ENCODE results near the gene FARP1.
"Not testable (repeated sequence)": the region's sequence is repeated elsewhere in the genome, so short reads cannot be mapped to it uniquely, and the experiment has no call there.

FARP1 gene

DNA sequence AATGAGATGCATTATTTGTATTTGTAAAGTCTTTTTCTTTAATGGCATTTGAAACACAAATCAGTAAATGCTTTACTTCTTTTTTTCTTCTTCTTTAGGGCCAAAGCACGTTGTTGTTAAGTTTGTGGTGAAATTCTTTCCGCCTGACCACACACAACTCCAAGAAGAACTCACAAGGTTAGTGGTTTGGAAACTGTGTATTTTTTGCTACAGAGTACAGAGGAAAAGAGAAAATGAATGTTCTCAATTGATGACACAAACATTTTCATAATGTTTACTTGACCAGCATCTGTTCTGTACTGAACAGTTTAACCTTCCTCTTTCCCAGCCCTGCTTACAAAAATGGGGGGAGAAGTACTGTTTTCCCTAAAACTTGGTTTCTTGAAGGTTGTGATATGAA lies 225.1 kb downstream of the FARP1 start:
- no peak for DNase-seq

DNA sequence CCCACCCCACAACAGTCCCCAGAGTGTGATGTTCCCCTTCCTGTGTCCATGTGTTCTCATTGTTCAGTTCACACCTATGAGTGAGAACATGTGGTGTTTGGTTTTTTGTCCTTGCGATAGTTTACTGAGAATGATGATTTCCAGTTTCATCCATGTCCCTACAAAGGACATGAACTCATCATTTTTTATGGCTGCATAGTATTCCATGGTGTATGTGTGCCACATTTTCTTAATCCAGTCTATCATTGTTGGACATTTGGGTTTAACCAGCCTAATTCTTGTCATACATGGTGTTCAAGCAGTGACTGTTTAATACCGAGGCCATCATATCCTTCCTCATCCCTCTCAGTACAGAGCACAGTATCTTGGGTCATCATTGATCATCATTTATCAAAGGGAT lies 226.6 kb downstream of the FARP1 start:
- DNase-seq, result not testable (repeated sequence)

DNA sequence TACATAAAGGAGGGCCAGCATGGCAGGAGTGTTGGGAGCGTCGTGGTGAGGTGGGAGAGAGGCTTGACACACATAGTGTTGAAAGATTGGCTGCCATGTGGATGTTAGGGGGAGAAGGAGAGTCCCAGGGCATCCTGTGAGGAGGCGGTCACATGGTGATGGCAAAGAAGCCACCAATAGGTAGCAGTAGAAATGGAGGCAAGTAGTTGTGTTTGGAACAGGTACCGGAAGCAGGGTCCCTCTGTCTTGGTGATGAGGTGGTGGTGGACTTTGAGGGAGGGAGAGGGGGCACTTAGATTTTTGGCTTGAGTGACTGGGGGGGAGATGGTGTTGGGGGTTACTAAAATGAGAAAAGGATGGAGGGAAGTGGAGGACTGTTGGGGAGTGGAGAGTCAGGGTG lies 227.4 kb downstream of the FARP1 start:
- no peak for DNase-seq

DNA sequence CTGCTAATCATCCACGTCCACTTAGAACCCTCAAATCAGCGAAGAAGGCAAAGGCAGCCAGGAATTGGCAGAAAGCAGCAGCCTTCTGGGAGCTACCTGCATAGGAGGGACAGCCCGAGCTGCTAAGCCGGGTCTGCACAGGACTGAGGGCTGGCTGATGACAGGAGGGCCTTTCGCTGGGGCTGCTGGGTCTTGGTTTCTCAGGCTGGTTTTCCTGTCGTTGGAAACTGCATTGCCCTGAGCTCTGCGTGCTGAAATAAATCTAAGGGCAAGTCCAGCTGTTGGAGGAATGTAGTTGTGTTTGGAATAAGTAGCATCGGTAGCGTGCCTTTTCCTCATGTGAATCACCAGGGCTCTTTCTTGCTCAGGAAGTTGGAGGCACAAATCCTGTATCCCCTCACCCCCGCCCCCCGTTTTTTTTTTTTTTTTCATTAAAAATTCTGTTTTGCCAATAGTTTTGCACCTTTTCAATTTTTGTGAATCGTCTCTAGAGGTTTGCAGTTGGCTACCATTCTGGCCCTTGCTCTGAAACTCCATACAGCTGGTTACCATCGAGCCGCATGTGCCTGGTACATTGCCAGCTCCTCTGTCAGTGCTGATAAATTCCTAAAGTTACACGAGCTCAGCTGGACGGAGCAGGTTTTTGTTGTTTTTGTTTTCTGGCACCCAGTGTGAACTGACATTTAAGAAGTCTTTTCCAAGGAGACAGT lies 228.1 kb downstream of the FARP1 start:
- DNase-seq, result peak; percentile 77

DNA sequence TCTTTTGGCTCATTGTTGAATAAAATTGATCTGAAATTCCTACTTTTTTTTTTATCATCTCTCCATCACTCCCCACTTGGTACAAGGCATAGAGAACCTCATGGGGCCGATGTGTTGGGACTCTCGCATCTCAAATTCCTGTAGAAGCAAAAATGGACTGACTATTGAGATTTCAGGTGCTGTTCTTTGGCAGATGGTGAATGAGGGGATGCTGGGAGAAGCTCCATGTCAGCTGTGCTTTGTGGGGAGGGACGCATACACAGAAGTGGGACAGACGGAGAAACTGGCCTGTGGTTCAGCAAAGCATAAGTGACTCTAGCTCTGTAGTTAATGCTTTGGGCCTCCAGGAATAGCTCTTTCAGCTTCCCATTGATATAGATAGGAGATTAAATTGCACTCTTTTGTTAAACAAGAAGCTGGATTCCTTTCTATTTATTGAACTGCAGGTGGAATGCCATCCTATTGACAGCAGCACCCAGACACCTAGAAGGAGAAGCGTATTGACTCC lies 228.7 kb downstream of the FARP1 start:
- no peak for DNase-seq

DNA sequence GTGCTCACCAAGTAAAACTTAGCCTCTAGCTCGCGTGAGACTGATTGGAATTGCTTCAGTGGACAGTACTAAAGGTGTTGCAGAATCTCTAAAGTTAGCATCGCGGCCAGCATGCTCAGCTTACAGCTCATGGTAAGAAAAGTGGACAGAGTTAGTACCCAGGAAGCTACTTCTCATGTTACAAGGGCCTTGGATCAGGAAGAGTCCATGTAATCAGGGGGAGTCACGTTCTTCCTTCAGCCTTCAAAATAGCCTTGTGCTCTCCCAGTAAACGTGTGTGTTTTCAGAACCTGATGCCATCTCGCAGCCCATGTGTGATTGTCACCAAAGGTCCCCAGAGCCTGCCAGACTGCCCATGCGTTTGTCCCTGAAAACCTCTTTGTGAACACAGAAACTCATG lies 230.0 kb downstream of the FARP1 start:
- no peak for DNase-seq

DNA sequence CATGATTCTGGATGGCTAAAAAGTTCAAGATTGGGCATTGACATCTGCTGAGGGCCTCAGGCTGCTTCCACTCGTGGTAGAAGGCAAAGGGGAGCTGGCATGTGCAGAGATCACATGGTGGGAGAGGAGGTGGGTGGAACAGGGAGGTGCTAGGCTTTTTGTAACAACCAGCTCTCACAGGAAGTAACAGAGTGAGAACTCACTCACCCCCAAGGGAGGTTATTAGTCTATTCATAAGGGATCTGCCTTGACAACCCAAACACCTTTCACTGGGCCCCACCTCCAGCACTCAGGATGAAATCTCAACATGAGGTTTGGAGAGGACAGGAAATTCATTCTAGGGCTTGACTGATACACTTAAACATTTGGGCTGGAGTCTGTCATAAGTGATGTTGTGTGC lies 231.9 kb downstream of the FARP1 start:
- no peak for DNase-seq

DNA sequence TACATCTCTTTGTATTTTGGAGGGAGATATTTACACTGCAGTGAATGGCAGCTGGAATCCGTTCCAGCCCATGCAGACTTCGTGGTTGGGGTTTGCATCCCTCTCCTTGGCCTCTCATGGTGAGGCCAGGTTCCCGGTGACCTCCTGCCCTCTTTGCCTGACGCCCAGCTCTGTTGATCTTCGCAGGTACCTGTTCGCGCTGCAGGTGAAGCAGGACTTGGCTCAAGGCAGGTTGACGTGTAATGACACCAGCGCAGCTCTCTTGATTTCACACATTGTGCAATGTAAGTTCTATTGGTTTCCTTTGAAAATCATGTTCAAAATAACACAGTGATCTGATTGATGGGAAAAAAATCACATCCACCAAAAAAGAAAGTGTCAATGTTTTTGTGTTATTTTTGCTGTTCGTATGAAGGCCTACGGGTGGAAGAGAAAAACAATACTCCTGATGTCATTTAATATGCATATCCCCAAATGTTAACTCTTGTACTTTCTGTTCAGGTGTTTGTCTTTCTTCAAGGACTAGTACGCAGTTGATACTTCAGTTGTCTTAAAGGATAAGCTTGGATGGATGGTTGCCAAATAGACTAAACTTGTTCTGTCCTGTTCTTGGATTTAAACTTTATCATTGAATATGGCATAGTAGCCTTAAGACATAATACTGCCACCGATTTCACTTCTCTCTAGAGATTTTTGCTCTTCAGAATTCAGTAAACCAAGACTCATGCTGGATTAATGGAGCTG lies 234.9 kb downstream of the FARP1 start:
- no peak for DNase-seq

DNA sequence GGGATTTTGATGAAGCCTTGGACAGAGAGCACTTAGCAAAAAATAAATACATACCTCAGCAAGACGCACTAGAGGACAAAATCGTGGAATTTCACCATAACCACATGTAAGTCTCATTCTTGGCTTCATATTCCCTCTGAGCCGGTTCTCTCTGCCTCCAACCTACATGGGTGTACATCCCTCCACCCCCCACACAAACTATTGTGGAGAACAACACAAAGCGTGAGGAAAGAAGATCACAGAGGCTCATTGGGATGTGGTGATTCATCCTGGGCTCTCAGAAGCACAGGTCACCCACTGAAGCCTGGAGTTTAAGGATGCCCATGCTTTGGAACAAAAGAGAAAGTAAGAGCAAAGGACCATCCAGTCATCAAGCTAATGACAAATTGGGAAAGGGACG lies 241.8 kb downstream of the FARP1 start:
- DNase-seq, result no peak

DNA sequence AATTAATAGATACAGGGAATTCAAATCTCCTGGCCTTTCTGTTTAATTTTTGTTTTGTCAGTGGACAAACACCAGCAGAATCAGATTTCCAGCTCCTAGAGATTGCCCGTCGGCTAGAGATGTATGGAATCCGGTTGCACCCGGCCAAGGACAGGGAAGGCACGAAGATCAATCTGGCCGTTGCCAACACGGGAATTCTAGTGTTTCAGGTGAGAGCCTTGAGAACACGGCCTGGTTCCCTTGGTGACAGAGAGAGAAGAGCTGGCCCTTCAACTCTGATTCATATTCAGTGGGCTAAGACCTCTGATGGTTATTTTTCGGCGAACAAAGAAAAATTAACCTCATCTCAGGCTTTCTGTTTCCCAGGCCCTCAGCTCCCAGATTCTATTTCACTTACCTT lies 242.7 kb downstream of the FARP1 start:
- DNase-seq, result no peak

DNA sequence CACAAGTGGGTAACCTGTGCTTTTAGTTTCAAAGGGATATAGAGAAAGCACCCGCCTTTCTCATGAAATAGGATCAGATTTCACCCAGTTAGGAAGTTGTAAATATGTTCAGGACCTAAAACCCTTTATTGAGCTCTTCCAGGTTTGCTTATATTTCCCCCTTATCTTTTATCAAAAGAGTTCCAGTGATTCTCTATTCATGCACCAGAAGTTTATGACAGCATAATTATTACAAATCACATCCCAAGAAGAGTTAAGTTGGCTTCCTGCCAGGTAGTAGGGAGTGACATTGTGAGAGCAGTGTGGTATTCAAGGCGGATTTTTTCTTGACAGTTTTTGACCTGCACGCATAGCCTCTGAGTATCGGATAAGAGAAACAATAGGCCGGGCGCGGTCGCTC lies 243.7 kb downstream of the FARP1 start:
- no peak for DNase-seq

DNA sequence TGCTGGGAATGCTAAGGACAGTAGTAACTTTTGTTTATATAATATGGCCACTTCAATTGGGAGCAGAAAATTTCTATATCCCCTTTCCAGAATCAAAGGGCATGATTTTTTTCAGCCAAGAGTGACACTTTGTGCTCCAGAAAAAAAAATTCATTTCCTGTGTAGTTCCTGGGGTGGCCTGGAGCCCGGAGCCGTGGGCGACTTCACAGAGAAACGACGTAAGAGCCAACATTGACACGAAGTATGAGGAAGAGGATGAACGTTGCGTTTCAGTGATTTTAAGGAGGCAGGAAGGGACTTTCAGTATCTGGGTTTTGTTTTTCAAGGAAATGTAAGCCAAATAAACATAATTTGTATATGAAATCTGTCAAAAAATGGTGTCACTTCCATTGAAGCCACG lies 246.4 kb downstream of the FARP1 start:
- no peak for DNase-seq

DNA sequence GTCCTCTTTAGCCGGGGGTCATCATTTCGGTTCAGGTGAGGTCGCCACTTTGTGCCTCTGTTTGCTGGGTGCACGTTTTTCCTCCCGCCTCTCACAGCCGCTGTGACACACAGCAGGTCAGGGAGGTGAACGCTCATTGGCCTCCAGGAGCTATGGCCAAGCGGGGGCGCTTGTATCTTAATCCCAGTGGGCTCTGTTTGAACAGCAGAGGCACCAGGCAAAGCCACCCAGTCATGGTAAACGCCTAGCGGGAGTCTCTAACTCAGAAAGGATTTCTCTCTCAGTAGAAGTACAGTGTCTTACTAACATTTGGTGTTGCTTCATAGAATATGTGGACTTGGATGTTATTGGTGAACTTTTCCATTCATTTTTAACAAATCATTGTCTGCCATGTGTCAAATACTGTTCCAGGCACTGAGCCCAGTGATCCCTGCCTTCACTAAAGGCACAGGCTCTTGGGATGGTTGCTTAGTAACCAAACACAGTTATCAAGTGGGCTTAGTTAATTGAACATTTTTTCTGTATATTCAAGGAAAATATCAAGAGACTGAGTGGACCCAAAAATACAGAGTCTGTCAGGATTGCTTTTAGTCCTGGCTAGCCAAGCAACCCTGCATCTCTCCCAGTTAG lies 247.3 kb downstream of the FARP1 start:
- DNase-seq, result no peak

DNA sequence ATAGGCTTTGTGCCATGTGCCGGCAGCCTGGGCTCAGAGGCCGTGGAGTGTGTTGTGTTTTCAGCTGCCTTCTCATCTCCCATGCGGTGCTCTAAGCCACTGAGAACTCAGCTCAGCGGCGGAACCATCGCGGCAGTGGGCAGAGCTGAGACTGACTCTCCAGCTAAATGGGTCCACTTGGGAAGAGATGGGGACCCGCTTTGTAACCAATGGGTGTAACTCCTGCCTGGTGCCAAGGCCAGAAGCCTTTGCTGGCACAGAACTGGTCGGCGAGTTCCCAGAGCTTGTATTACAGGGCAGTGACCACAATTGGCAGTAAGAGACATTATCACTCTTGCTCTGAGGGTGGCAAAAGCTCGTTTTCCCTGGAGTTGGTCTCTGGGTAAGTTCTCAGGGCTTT lies 251.0 kb downstream of the FARP1 start:
- DNase-seq, result no peak

DNA sequence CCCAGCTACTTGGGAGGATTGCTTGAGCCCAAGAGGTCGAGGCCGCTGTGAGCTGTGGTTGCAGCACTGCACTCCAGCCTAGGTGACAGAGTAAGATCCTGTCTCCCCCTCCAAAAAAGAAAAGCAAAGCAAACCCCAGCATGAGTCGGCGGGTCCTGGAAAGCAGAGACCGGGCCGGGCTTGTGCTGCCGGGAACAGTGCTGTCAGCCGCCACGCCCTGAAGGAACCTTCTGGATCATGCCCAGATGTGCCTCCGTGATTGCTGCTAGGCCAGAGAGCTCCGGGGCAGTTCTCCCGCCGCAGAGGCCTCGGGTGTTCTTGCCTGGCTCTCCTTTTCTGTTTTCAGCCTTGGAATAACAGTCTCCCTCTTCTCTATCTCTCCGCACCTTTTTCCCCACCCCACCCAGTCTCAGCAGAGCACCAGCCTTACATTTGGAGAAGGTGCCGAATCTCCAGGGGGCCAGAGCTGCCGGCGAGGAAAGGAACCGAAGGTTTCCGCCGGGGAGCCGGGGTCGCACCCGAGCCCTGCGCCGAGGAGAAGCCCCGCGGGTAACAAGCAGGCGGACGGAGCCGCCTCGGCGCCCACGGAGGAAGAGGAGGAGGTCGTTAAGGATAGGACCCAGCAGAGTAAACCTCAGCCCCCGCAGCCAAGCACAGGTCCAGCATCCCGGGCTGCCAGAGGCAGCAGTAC lies 252.1 kb downstream of the FARP1 start:
- no peak for DNase-seq

DNA sequence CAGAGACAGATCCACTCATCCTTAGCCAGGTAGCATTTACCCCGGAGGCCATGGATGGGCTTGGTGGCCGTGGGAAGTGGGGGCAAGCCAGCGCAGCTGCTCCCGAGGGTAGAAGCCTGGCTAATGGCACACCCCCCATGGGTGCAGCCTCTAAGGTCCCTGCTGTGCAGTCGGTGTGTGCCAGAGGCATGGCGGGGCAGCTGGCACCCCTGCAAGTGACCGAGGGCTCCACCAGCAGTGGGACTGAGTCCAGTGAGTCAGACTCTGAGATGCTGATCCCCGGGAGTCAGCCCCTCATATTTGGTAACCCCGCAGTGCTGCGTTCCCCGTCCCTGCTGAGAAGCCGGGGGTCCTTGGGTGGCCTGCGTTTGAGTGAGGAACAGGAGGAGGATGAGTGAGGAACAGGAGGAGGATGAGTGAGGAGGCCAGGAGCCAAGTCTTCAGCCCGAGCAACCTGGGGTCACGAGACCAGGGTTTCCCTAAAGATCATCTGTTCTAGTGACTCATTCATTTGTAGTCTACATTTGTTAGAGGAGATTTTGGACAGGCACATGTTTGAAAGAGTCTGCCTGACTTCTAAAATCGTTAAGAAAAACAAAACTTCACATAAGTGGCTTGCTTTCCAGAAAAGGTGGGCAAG lies 253.3 kb downstream of the FARP1 start:
- no peak for DNase-seq

DNA sequence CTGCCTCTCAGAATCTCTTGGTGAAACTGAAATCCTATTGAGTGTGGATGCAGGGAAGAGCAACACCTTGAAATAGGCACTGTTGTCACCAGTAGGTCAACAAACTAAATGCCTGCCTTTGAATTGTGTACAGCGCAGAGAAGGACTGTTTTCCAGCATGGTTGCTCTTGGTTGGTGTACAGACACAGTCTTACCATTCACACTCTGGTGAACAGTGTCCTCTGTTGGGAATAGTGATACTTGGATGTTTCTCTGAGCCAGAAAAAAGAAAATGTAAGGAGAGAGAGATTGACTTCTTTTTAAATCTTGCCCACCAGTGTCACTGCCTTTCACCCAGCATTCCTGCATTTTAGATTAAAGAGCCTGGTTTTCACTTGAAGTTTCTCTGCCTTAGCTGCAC lies 254.3 kb downstream of the FARP1 start:
- no peak for DNase-seq

DNA sequence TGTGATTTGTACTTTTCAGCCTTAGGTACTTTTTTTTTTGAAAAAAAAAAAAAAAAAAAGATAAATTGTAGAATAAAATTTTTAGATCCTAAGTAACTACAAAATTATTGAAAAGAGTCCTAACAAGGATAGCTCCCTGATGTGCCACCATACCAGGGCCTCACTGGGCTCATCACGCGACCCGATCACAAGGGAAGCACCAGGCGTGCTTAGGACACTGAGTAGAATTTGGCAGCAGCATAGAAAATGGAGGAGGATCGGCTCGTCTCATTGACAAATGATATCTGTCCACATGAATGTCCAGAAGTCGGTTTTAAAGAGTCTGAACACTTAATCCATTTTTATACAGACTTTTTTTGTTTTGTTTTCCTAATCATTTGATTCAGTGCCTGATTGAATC lies 255.0 kb downstream of the FARP1 start:
- DNase-seq, result no peak

DNA sequence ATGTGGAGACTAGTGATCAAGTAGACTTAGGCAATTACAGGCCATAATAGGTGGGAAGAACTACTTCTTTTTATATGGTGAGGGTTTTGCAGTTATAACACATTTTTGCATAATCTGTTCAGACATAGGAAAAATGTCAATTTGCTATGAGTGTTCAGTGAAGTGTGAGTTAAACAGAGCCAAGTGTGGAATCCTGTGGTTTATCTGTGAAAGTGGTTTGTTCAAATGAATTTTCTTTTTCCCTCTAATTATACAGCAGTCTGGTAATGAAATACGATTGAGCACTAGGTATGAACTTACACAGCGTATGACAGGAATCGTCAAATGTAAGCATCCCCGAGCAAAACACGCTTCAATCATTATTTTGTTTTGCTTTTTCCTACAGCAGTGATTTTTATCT lies 255.7 kb downstream of the FARP1 start:
- DNase-seq, result no peak

DNA sequence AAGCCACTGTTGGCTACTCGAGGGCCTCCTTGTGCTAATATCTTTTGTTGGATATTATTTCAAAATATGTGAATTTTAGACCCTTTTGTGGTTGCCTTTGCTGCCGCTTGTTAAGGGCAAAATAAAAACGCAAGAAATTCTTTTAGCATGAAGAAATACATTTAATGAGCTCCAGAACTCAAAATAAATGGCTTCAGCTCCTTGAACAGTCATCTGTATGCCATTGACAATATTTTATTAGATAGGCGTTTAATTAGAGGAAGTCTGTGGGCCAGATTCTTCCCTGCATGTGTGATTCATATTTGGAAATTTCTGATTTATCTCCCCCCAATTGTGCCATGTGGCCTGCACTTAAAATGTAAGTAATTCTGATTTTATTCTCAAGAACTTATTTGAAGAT lies 256.9 kb downstream of the FARP1 start:
- DNase-seq, result no peak

DNA sequence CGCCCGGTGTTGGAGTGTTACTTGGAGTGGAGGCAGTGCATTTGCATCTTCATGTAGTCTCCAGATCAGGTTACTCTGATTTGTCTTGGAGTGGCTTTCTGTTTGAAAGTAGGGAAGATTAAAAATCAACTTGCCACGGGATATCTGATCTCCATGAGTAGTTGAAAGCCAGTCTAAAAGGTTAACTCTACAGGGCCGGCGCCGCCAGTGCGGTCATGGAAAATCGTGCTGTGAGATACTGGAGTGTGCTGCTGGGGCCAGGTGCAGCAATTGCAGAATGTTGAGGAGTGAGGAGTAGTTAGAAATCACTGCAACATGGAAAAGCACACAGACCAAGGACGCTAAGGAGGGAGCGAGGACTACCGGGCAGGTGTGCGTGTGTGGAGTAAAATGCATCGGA lies 259.0 kb downstream of the FARP1 start:
- peak; percentile 11 for DNase-seq

DNA sequence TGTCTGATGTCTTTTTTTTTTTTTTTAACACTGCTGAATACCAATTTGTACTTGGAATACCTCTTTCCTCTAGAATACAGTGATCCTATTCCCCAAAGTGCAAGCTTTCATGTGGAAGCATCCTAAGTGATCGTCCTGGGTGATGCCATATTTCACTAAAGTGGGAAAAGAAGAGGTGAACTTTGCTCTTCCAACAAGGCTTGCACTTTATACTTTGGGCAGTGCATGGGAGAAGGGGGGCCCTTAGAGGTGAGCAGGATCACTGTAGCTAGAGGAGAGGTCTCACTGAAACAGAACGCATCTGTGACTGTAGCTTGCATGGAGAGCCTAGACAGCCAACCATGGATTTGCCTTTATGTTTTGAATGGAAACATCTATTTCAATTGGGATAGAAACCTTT lies 260.2 kb downstream of the FARP1 start:
- peak; percentile 6 for DNase-seq

DNA sequence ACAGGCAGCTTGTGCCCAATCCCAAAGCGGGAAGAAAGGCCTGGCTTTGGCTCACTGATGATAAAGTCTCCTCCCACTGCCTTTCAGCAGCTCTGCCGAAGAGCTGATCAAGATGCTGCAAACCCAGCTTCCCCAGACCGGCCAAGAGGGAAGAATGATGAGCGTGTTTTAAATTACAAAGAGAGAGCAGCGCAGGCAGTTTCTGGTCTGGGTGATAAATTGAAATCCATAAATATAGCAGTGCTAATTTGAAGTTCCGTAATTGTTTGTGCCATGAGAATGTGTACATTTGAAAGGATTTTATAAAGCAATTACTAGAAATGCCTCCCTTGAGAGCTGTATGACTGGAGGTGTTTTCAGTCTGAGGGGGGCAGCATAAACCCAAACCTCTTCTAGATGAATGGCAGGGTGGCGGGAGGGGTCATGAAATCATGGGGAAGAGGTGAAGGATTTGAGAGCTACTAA lies 262.2 kb downstream of the FARP1 start:
- peak; percentile 47 for DNase-seq

All from right forelimb (tissue), 1 donor.